Ovary (tissue), 3 donors: ENCODE data around the gene DENND1A.

Source experiments
- CTCF ChIP-seq, 3 donors: fragments of 450-650 bp in 2 of 3; fragments of 200-600 bp in 1 of 3; IDR thresholded peaks; one replicate each; pipeline versions ENCODE4 v1.5.1 to v1.8.0; 2016 to 2022; ENCODE audit warnings: antibody characterized with exemption in 3 of 3, mild to moderate bottlenecking in 1 of 3
- EP300 ChIP-seq: sonication (generic); formaldehyde crosslinking; IDR thresholded peaks from one replicate; pipeline ENCODE4 v1.6.1; 2017; ENCODE audit warnings: antibody characterized with exemption
- donor health status: DM: no; HTN: no; CAD: no.

- no peak for TF ChIP-seq CTCF (IDR thresholded peaks at IDR 0.05)
- TF ChIP-seq EP300: no peak
Measured at GRCh38 chr9:123513554-123513953, 416.4 kb downstream of the DENND1A start.
